WERI-Rb-1 (cell line): ENCODE results near the gene KLF13.

Experiments
- DNase-seq: peaks from one replicate; pipeline ENCODE4 v3.0.0-alpha.2; 2020
- H3K27ac ChIP-seq: fragments of 250-450 bp; sonication (Bioruptor Pico); 2 replicates; pipeline ENCODE4 v1.5.1; 2020; ENCODE audit warnings: mild to moderate bottlenecking, moderate library complexity
- H3K27me3 ChIP-seq: fragments of 250-450 bp; sonication (Bioruptor Pico); 2 replicates; pipeline ENCODE4 v1.5.1; 2021; ENCODE audit warnings: mild to moderate bottlenecking, low read depth, moderate library complexity; ENCODE audit not compliant: insufficient read depth, severe bottlenecking
- H3K36me3 ChIP-seq: fragments of 250-450 bp; sonication (Bioruptor Pico); 2 replicates; pipeline ENCODE4 v1.5.1; 2020; ENCODE audit warnings: mild to moderate bottlenecking, moderate library complexity
- H3K4me3 ChIP-seq: 2 replicates; pipeline ENCODE4 v1.5.1; 2011; ENCODE audit warnings: low read depth, mild to moderate bottlenecking, control low read depth, low read length
- H3K9me3 ChIP-seq: fragments of 250-450 bp; sonication (Bioruptor Pico); 2 replicates; pipeline ENCODE4 v1.5.1; 2021; ENCODE audit warnings: mild to moderate bottlenecking, moderate library complexity; ENCODE audit not compliant: severe bottlenecking
- TF ChIP-seq, protein P1 (sequence below): IDR thresholded peaks from 2 replicates; pipeline ENCODE4 v1.5.1; 2011; ENCODE audit warnings: low read depth, mild to moderate bottlenecking, control low read depth, inconsistent platforms, low read length

The KLF13 gene

DNA sequence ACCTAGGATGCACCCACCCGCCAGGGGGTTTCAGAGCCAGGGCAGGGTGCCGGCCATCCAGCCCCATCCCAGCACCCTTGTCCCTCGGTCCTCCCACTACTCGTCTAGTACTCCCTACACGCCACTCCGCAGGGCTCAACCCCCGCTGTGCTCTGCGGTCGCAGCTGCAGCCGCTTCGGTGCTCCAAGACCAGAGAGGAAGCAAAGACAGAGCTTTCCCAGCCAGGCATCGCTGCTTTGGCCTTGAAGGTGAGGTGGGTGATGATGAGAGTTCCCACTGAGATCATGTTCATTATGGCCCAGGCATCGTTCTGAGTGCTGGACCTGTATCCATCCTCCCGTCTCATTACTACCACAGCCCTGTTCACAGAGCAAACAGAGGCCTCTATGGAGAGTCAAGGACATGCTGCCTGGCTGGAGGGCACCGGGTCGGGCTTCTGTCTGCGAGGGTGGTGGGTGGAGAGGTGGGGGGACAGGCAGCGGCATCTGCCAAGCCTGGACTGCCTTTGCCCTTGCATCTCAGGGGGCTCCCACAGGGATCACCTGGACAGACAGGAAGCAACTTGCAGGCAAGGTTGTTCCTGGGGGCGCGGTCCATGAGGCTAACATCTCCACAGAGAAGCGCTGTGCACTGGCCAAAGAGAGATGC lies 66.9 kb downstream of the KLF13 start:
- DNase-seq: no peak
- H3K27me3 ChIP-seq: no peaks in the 10 kb centered on the region
- TF ChIP-seq, protein P1, sequence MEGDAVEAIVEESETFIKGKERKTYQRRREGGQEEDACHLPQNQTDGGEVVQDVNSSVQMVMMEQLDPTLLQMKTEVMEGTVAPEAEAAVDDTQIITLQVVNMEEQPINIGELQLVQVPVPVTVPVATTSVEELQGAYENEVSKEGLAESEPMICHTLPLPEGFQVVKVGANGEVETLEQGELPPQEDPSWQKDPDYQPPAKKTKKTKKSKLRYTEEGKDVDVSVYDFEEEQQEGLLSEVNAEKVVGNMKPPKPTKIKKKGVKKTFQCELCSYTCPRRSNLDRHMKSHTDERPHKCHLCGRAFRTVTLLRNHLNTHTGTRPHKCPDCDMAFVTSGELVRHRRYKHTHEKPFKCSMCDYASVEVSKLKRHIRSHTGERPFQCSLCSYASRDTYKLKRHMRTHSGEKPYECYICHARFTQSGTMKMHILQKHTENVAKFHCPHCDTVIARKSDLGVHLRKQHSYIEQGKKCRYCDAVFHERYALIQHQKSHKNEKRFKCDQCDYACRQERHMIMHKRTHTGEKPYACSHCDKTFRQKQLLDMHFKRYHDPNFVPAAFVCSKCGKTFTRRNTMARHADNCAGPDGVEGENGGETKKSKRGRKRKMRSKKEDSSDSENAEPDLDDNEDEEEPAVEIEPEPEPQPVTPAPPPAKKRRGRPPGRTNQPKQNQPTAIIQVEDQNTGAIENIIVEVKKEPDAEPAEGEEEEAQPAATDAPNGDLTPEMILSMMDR: no peak
- no peak overlapping the region for H3K27ac ChIP-seq
- H3K9me3 ChIP-seq: no peaks in the 10 kb centered on the region
- no peaks in the 10 kb centered on the region for H3K36me3 ChIP-seq
- no peak overlapping the region for H3K4me3 ChIP-seq

DNA sequence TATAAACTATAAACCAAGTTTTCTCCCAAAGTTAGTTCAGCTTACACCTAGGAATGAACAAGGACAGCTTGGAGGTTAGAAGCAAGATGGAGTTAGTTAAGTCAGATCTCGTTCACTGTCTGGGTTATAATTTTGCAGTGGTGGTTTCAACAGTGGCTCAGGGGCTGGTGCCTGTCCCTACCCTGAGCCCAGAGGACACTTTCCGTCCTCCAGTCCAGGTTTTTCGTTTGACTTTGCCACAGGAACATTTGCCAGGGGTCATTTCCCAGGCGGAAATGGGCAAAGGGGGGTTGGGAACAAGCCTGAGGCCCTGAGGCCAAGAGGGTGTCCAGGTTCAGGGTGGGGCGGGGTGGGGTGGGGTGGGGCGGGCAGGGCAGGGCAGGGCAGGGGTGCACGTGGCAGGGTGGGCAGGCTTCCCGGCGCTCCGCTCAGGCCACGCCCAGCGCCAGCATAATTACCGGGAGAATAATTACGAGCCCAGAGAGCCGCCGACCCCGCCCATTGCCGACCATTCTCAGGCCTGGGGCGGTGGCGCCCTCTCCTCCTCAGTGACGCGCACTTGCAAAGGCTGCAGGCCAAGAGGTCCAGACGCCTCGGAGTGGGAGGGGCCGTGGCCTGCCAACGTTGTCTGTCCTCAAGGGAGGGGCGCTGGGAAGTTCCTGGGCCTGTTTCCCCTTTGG lies 70.4 kb downstream of the KLF13 start:
- Histone ChIP-seq H3K27ac (no peak overlapping the region), H3K9me3 (no peaks in the 10 kb centered on the region), H3K36me3 (no peaks in the 10 kb centered on the region), H3K4me3 (no peak overlapping the region), H3K27me3 (no peaks in the 10 kb centered on the region)
- DNase-seq: no peak
- TF ChIP-seq, protein P1: no peak

DNA sequence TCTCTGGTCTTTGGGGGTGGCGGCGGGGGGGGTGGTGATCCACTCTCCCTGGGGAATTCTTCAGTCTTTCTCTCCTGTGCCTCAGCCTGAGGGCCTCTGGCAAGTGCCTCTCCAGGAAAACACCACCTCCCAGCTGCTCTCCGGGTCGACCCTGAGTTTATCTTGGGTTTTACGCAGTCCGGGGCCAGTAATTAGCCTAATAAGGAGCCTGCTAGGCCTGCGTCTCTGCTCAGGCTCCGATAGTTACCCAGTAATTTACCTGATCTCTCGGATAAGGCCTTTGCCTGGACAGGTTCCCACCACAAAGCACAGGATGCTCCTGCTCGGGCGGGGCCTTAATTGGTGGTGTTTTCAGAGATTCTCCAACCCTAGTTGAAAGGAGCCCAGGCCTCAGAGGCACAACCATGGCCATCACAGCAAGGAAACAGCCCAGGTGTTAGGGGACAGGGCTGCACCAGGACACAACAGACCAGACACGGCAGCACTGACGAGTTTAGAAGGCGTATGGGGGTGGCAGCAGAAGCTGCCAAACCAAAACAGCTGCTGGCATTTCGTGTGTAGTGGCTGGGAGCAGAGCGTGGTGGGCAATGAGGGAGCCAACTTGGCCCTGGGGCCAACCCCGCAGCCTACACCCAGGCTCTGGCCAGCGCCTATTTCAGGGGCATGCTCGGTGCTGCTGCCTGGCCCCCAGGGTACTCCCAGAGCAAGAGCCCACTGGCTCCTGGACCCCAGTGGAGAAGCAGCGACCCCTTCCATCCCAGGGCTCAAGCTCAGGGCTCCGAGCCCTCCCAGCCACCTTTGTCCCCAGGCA lies 71.4 kb downstream of the KLF13 start:
- no peak overlapping the region for H3K27ac ChIP-seq
- no peaks in the 10 kb centered on the region for H3K36me3 ChIP-seq
- H3K9me3 ChIP-seq: no peaks in the 10 kb centered on the region
- no peaks in the 10 kb centered on the region for H3K27me3 ChIP-seq
- no peak for DNase-seq
- TF ChIP-seq, protein P1: no peak
- H3K4me3 ChIP-seq: no peak overlapping the region

DNA sequence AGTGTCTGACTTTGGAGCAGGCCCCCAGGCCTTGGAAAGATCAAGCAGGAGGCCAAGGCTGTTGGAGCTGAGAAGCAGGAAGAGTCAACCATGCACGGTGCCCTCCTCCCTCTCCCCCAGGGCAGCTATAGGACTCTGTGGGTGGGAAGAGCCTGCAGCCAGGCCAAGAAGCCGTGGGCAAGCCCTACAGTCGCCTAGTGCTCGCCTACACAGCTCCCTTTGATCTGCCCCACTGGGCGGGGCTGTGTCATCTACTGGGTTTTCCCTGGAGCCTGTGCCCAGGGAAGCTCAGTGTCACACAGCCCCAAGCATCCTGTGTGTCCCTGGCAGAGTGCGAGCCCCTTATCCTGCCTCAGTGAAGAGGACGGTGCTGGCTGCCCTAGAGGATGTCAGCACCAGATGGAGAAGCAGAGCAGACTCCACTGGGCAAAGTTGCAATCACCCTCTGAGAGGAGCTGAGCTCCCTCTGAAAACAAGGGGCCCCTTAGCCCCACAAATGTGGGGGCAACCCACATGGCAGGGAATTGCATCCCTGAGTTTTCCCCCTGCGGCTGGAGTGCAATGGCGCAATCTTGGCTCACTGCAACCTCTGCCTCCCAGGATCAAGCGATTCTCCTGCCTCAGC lies 72.2 kb downstream of the KLF13 start:
- H3K4me3 ChIP-seq: no peak overlapping the region
- H3K9me3 ChIP-seq: no peaks in the 10 kb centered on the region
- no peak overlapping the region for H3K27ac ChIP-seq
- H3K36me3 ChIP-seq: no peaks in the 10 kb centered on the region
- TF ChIP-seq, protein P1: no peak
- DNase-seq: no peak
- no peaks in the 10 kb centered on the region for H3K27me3 ChIP-seq

DNA sequence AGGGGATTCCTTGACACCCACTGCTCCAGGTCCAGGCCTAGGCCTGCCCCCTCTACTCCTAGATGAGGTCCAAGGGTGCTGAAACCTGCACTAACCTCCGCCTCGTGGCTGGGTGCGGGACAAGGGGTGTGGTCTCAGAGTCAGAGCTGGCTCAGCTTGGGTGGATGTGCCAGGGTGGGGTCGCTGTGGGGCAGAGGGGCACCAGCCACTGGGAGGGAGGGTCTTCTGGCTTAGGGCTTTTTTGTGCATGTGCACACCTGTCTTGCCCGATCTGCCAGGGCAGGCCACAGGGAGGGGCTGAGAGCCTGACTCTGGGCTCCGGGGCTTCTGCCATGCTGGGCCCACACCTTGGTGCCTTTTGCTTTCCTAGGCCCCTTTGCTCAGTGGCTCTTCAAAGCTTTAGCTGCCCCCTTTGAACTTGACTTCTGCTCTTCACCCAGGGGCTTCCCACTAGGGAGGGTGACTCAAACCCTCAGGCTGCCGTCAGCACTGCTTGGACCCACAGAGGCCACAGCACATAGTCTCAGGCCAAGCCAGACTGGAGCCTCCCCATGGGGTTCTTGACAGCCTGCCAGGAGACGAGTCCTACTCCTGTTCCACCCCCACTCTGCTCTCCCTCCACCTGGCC lies 73.0 kb downstream of the KLF13 start:
- Histone ChIP-seq H3K27ac (no peak overlapping the region), H3K4me3 (no peak overlapping the region), H3K9me3 (no peaks in the 10 kb centered on the region), H3K36me3 (no peaks in the 10 kb centered on the region), H3K27me3 (no peaks in the 10 kb centered on the region)
- DNase-seq: no peak
- TF ChIP-seq, protein P1: no peak
